HG03460 (cell line): Measurements from ENCODE around the gene TBC1D24.
"Not testable (repeated sequence)": the region's sequence is repeated elsewhere in the genome, so short reads cannot be mapped to it uniquely, and the experiment has no call there.

Experiments
- ATAC-seq: cut with Tn5 transposase; IDR thresholded peaks from one replicate; pipeline ENCODE4 v1.9.1; 2021; ENCODE audit not compliant: unreplicated experiment

Gene TBC1D24

GRCh38 chr16:2529961-2530628, 55.2 kb downstream of the TBC1D24 start:
- ATAC-seq = no peak

- no peak for ATAC-seq
Measured at GRCh38 chr16:2530629-2531318, 55.8 kb downstream of the TBC1D24 start.

GRCh38 chr16:2531371-2531695, 56.4 kb downstream of the TBC1D24 start, which contains the start of gene CEMP1:
CEMP1 (minus strand) TSS chr16:2531408; CDS start chr16:2531073, 335 bp downstream.
- ATAC-seq = peak; percentile 4

GRCh38 chr16:2531696-2532493, 57.0 kb downstream of the TBC1D24 start:
- peak; percentile 79 for ATAC-seq

GRCh38 chr16:2532494-2533141, 57.7 kb downstream of the TBC1D24 start:
- ATAC-seq = no peak

GRCh38 chr16:2533142-2533755, 58.3 kb downstream of the TBC1D24 start:
- ATAC-seq = not testable (repeated sequence)

GRCh38 chr16:2533912-2534311, 59.0 kb downstream of the TBC1D24 start:
- no peak for ATAC-seq

- ATAC-seq = not testable (repeated sequence)
Measured at GRCh38 chr16:2534335-2534734, 59.4 kb downstream of the TBC1D24 start.

GRCh38 chr16:2535625-2536013, 60.7 kb downstream of the TBC1D24 start:
- ATAC-seq = no peak

- ATAC-seq = peak; percentile 64
Measured at GRCh38 chr16:2537451-2538379, 62.8 kb downstream of the TBC1D24 start, which contains the start of gene PDPK1. PDPK1 (plus strand) TSS chr16:2538021; CDS start chr16:2538113, 92 bp downstream.

- not testable (repeated sequence) for ATAC-seq
Measured at GRCh38 chr16:2539192-2539844, 64.4 kb downstream of the TBC1D24 start.

GRCh38 chr16:2539845-2540458, 65.0 kb downstream of the TBC1D24 start:
- ATAC-seq = not testable (repeated sequence)

GRCh38 chr16:2540912-2541311, 66.0 kb downstream of the TBC1D24 start:
- ATAC-seq = not testable (repeated sequence)

- not testable (repeated sequence) for ATAC-seq
Measured at GRCh38 chr16:2541409-2541808, 66.5 kb downstream of the TBC1D24 start.

GRCh38 chr16:2543771-2544170, 68.8 kb downstream of the TBC1D24 start:
- ATAC-seq = not testable (repeated sequence)

GRCh38 chr16:2550283-2550878, 75.5 kb downstream of the TBC1D24 start:
- not testable (repeated sequence) for ATAC-seq

- not testable (repeated sequence) for ATAC-seq
Measured at GRCh38 chr16:2551420-2551889, 76.5 kb downstream of the TBC1D24 start.
